K562 (cell line): ENCODE data around the gene CBX3. TPM values are rescaled to one million over a fixed set of nuclear protein-coding genes. Genes with fewer than 3 reads are reported as not detected.

Source experiments
- CCNT2 ChIP-seq: IDR thresholded peaks from 2 replicates; pipeline ENCODE4 v1.6.1; 2011; ENCODE audit warnings: borderline replicate concordance, low read depth, mild to moderate bottlenecking, moderate library complexity, mixed read lengths, low read length; ENCODE audit not compliant: insufficient read length; ENCODE audit errors: extremely low read depth
- HNRNPL ChIP-seq: fragments of 200-400 bp; formaldehyde crosslinking; IDR thresholded peaks from 2 replicates; pipeline ENCODE4 v1.6.1; 2017; ENCODE audit warnings: low read depth, mild to moderate bottlenecking, low read length
- MTF1 ChIP-seq: fragments of 250-450 bp; sonication (Bioruptor Pico); IDR thresholded peaks from 2 replicates; pipeline ENCODE4 v1.9.0; 2021; ENCODE audit warnings: moderate library complexity, mild to moderate bottlenecking, inconsistent platforms, borderline replicate concordance
- NFIC ChIP-seq: fragments of 450-650 bp; IDR thresholded peaks from 2 replicates; pipeline ENCODE4 v1.6.1; 2017; ENCODE audit warnings: mild to moderate bottlenecking, inconsistent platforms
- POLR2A ChIP-seq: fragments of 450-650 bp; conservative IDR thresholded peaks from 2 replicates; pipeline ENCODE4 v1.6.1; 2016
- RHOXF2B ChIP-seq: fragments of 250-450 bp; sonication (Bioruptor Pico); conservative IDR thresholded peaks from 2 replicates; pipeline ENCODE4 v1.5.1; 2021
- ZNF133 ChIP-seq: fragments of 250-450 bp; sonication (Bioruptor Pico); IDR thresholded peaks from 2 replicates; pipeline ENCODE4 v1.4.0; 2020; ENCODE audit warnings: mild to moderate bottlenecking
- ZNF140 ChIP-seq: fragments of 250-450 bp; sonication (Bioruptor Pico); IDR thresholded peaks from 2 replicates; pipeline ENCODE4 v1.8.0; 2021; ENCODE audit warnings: moderate library complexity, mild to moderate bottlenecking, inconsistent platforms
- polyA plus RNA-seq, 8 experiments: library from polyadenylated mRNA; depleted of rRNA in 4 of 8; stranded (reverse) in 5 of 8; unstranded in 3 of 8; fragments of >200 nt; fragmentation: Nextera tagmentation in 2 of 8; fragmentation: Illumina TruSeq in 1 of 8; extraction: Ambion mirVana in 2 of 8; extraction: Trizol in 1 of 8; gene quantifications; 2 replicates each; pipeline versions ENCODE4 v1.2.1 to v1.2.3, GENCODE V29; 2011 to 2014; ENCODE audit warnings: inconsistent platforms in 1 of 8, missing spikeins in 1 of 8
- total RNA-seq, 7 experiments: library from RNA; depleted of rRNA in 6 of 7; stranded (reverse); fragments of >200 nt in 6 of 7; fragmentation: Illumina TruSeq in 2 of 7; extraction: Trizol in 2 of 7; gene quantifications; 2 replicates each; pipeline versions ENCODE4 v1.2.1 to v1.2.3, GENCODE V29; 2011 to 2021; ENCODE audit warnings: low replicate concordance in 1 of 7
- TF ChIP-seq, protein P1 (sequence below): fragments of 200-600 bp; sonication (generic); IDR thresholded peaks from one replicate; pipeline ENCODE4 v1.6.1; 2012; ENCODE audit warnings: mild to moderate bottlenecking, low read depth, low read length, inconsistent platforms
- TF ChIP-seq, protein P2 (sequence below): fragments of 450-650 bp; IDR thresholded peaks from 2 replicates; pipeline ENCODE4 v1.6.1; 2018; ENCODE audit warnings: mild to moderate bottlenecking, low read depth; ENCODE audit not compliant: partially characterized antibody
- TF ChIP-seq, protein P3 (sequence below): sonication (generic); formaldehyde crosslinking; IDR thresholded peaks from 2 replicates; pipeline ENCODE4 v1.8.0; 2022; ENCODE audit warnings: missing genetic modification reagents, mild to moderate bottlenecking, borderline replicate concordance

Gene CBX3
- total and polyA plus RNA-seq, 9 of the 15 experiments (the other 6 are each of a cell fraction or from before 2014, with no cell fraction given), result 198 to 413 (median 328) TPM

DNA sequence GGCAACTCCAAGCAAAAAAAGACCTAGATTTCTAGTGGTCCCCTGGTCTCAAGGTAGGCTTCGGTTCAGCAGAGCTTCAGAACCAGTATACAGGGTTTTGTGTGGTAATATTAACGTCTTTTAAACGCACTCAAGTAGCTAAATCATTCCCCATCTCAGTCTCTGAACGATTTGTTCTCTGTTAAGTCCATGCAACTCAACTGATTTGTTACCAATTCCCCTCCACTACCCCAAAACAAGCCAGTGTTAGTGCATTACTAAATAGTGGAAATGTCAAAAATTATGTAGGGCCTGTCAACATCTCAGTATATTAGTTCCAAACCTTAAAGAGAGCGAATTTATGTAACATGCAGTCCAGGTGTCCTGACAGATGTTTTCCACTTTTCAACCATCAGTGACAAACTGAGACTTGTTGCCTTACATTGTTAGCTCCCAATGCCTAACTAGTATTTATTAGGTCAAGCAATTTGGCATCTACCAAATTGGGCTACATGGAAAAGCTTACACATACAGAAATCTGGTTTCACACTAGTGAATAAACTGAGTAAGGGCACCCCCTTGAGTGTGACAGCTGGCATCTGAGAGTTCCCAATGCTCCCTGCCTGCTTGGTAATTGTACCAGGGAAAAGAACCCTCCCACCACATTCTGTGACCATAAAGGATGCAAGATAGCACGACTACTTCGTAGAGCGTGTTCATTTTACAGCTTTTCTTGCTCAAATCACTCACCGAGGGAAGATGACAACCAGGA is 13.2 kb upstream of the CBX3 start (continued):
- TF ChIP-seq, protein P1, sequence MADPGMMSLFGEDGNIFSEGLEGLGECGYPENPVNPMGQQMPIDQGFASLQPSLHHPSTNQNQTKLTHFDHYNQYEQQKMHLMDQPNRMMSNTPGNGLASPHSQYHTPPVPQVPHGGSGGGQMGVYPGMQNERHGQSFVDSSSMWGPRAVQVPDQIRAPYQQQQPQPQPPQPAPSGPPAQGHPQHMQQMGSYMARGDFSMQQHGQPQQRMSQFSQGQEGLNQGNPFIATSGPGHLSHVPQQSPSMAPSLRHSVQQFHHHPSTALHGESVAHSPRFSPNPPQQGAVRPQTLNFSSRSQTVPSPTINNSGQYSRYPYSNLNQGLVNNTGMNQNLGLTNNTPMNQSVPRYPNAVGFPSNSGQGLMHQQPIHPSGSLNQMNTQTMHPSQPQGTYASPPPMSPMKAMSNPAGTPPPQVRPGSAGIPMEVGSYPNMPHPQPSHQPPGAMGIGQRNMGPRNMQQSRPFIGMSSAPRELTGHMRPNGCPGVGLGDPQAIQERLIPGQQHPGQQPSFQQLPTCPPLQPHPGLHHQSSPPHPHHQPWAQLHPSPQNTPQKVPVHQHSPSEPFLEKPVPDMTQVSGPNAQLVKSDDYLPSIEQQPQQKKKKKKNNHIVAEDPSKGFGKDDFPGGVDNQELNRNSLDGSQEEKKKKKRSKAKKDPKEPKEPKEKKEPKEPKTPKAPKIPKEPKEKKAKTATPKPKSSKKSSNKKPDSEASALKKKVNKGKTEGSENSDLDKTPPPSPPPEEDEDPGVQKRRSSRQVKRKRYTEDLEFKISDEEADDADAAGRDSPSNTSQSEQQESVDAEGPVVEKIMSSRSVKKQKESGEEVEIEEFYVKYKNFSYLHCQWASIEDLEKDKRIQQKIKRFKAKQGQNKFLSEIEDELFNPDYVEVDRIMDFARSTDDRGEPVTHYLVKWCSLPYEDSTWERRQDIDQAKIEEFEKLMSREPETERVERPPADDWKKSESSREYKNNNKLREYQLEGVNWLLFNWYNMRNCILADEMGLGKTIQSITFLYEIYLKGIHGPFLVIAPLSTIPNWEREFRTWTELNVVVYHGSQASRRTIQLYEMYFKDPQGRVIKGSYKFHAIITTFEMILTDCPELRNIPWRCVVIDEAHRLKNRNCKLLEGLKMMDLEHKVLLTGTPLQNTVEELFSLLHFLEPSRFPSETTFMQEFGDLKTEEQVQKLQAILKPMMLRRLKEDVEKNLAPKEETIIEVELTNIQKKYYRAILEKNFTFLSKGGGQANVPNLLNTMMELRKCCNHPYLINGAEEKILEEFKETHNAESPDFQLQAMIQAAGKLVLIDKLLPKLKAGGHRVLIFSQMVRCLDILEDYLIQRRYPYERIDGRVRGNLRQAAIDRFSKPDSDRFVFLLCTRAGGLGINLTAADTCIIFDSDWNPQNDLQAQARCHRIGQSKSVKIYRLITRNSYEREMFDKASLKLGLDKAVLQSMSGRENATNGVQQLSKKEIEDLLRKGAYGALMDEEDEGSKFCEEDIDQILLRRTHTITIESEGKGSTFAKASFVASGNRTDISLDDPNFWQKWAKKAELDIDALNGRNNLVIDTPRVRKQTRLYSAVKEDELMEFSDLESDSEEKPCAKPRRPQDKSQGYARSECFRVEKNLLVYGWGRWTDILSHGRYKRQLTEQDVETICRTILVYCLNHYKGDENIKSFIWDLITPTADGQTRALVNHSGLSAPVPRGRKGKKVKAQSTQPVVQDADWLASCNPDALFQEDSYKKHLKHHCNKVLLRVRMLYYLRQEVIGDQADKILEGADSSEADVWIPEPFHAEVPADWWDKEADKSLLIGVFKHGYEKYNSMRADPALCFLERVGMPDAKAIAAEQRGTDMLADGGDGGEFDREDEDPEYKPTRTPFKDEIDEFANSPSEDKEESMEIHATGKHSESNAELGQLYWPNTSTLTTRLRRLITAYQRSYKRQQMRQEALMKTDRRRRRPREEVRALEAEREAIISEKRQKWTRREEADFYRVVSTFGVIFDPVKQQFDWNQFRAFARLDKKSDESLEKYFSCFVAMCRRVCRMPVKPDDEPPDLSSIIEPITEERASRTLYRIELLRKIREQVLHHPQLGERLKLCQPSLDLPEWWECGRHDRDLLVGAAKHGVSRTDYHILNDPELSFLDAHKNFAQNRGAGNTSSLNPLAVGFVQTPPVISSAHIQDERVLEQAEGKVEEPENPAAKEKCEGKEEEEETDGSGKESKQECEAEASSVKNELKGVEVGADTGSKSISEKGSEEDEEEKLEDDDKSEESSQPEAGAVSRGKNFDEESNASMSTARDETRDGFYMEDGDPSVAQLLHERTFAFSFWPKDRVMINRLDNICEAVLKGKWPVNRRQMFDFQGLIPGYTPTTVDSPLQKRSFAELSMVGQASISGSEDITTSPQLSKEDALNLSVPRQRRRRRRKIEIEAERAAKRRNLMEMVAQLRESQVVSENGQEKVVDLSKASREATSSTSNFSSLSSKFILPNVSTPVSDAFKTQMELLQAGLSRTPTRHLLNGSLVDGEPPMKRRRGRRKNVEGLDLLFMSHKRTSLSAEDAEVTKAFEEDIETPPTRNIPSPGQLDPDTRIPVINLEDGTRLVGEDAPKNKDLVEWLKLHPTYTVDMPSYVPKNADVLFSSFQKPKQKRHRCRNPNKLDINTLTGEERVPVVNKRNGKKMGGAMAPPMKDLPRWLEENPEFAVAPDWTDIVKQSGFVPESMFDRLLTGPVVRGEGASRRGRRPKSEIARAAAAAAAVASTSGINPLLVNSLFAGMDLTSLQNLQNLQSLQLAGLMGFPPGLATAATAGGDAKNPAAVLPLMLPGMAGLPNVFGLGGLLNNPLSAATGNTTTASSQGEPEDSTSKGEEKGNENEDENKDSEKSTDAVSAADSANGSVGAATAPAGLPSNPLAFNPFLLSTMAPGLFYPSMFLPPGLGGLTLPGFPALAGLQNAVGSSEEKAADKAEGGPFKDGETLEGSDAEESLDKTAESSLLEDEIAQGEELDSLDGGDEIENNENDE, result no peak
- TF ChIP-seq NFIC, result no peak; the same call in 1 of the 2 replicates
- TF ChIP-seq, protein P2, sequence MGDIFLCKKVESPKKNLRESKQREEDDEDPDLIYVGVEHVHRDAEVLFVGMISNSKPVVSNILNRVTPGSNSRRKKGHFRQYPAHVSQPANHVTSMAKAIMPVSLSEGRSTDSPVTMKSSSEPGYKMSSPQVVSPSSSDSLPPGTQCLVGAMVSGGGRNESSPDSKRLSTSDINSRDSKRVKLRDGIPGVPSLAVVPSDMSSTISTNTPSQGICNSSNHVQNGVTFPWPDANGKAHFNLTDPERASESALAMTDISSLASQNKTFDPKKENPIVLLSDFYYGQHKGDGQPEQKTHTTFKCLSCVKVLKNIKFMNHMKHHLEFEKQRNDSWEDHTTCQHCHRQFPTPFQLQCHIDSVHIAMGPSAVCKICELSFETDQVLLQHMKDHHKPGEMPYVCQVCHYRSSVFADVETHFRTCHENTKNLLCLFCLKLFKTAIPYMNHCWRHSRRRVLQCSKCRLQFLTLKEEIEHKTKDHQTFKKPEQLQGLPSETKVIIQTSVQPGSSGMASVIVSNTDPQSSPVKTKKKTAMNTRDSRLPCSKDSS, result no peak
- TF ChIP-seq ZNF140 (CRISPR knock-in tag), result no peak
- TF ChIP-seq, protein P3, sequence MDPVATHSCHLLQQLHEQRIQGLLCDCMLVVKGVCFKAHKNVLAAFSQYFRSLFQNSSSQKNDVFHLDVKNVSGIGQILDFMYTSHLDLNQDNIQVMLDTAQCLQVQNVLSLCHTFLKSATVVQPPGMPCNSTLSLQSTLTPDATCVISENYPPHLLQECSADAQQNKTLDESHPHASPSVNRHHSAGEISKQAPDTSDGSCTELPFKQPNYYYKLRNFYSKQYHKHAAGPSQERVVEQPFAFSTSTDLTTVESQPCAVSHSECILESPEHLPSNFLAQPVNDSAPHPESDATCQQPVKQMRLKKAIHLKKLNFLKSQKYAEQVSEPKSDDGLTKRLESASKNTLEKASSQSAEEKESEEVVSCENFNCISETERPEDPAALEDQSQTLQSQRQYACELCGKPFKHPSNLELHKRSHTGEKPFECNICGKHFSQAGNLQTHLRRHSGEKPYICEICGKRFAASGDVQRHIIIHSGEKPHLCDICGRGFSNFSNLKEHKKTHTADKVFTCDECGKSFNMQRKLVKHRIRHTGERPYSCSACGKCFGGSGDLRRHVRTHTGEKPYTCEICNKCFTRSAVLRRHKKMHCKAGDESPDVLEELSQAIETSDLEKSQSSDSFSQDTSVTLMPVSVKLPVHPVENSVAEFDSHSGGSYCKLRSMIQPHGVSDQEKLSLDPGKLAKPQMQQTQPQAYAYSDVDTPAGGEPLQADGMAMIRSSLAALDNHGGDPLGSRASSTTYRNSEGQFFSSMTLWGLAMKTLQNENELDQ (CRISPR knock-in tag), result no peak
- no peak for TF ChIP-seq MTF1 (CRISPR knock-in tag)
- no peak for TF ChIP-seq ZNF133 (CRISPR knock-in tag)
- no peak for TF ChIP-seq RHOXF2B (CRISPR knock-in tag)
- peak; percentile 82 for TF ChIP-seq POLR2A
- TF ChIP-seq HNRNPL, result no peak
- TF ChIP-seq CCNT2, result no peak
